Activated T-cell treated with anti-CD3 and anti-CD28 coated beads, Interleukin-2, amount 50 U/mL, for 24 hours (primary cell): ENCODE measurements around the gene RSRC1.
"Not testable (repeated sequence)": the region's sequence is repeated elsewhere in the genome, so short reads cannot be mapped to it uniquely, and the experiment has no call there.

ENCODE experiments used
- DNase-seq: peaks from one replicate; pipeline ENCODE4 v3.0.0-alpha.2; 2020
- H3K27ac Mint-ChIP-seq: 2 replicates; pipeline ENCODE4 v1.8.0; 2020; ENCODE audit warnings: mild to moderate bottlenecking, mixed read lengths
- H3K27me3 Mint-ChIP-seq: 2 replicates; pipeline ENCODE4 v1.8.0; 2020; ENCODE audit warnings: mixed read lengths
- H3K36me3 Mint-ChIP-seq: 2 replicates; pipeline ENCODE4 v1.8.0; 2020; ENCODE audit warnings: low read depth, mixed read lengths
- H3K4me1 Mint-ChIP-seq: 2 replicates; pipeline ENCODE4 v1.8.0; 2020; ENCODE audit warnings: low read depth, mixed read lengths
- H3K4me3 Mint-ChIP-seq: 2 replicates; pipeline ENCODE4 v1.8.0; 2020; ENCODE audit warnings: mild to moderate bottlenecking, moderate library complexity, mixed read lengths
- H3K9me3 Mint-ChIP-seq: 2 replicates; pipeline ENCODE4 v1.8.0; 2020; ENCODE audit warnings: mixed read lengths

Gene RSRC1

GRCh38 chr3:158109804-158110657 is at the start of gene RSRC1:
Gene RSRC1, plus strand, starts transcription at chr3:158110089. Its CDS starts 12,016 bp downstream, at chr3:158122105.
- Mint-ChIP-seq H3K27me3 (peaks cover 43% of the 10 kb centered on the region), H3K9me3 (peaks cover 8% of the 10 kb centered on the region), H3K4me3 (peak within 1 kb of the TSS; percentile 96), H3K27ac (peak within 1 kb of the TSS; percentile 91), H3K36me3 (peaks cover 39% of the 10 kb centered on the region), H3K4me1 (peaks cover 68% of the 10 kb centered on the region)
- DNase-seq: peak; percentile 85

- H3K4me3 Mint-ChIP-seq, H3K27ac Mint-ChIP-seq, DNase-seq, H3K36me3 Mint-ChIP-seq, H3K4me1 Mint-ChIP-seq, H3K9me3 Mint-ChIP-seq: not testable (repeated sequence)
- peaks cover 17% of the 10 kb centered on the region for H3K27me3 Mint-ChIP-seq
Measured at GRCh38 chr3:158065574-158065973, 44.3 kb upstream of the RSRC1 start.

- Mint-ChIP-seq H3K4me1 (no peaks in the 10 kb centered on the region), H3K27ac (no peak overlapping the region), H3K9me3 (no peaks in the 10 kb centered on the region), H3K27me3 (peaks cover 21% of the 10 kb centered on the region), H3K4me3 (no peak overlapping the region), H3K36me3 (no peaks in the 10 kb centered on the region)
- no peak for DNase-seq
Measured at GRCh38 chr3:158072790-158073189, 37.1 kb upstream of the RSRC1 start.

GRCh38 chr3:158074591-158074990 is 35.3 kb upstream of the RSRC1 start:
- H3K4me3 Mint-ChIP-seq: no peak overlapping the region

GRCh38 chr3:158079599-158079998 is 30.3 kb upstream of the RSRC1 start:
- peaks cover 16% of the 10 kb centered on the region for H3K27me3 Mint-ChIP-seq
- no peaks in the 10 kb centered on the region for H3K36me3 Mint-ChIP-seq
- H3K4me1 Mint-ChIP-seq: no peaks in the 10 kb centered on the region
- no peak for DNase-seq
- no peaks in the 10 kb centered on the region for H3K9me3 Mint-ChIP-seq
- no peak overlapping the region for H3K27ac Mint-ChIP-seq
- H3K4me3 Mint-ChIP-seq: no peak overlapping the region

More at GRCh38 chr3:158074591-158074990, 35.3 kb upstream of the RSRC1 start:
- Mint-ChIP-seq H3K36me3 (no peaks in the 10 kb centered on the region), H3K27ac (no peak overlapping the region), H3K27me3 (peaks cover 21% of the 10 kb centered on the region), H3K4me1 (no peaks in the 10 kb centered on the region), H3K9me3 (no peaks in the 10 kb centered on the region)
- no peak for DNase-seq

GRCh38 chr3:158084651-158085050 is 25.2 kb upstream of the RSRC1 start:
- H3K4me3 Mint-ChIP-seq: no peak overlapping the region

GRCh38 chr3:158085358-158085757 is 24.5 kb upstream of the RSRC1 start:
- peaks cover 44% of the 10 kb centered on the region for H3K27me3 Mint-ChIP-seq
- no peaks in the 10 kb centered on the region for H3K36me3 Mint-ChIP-seq
- no peaks in the 10 kb centered on the region for H3K9me3 Mint-ChIP-seq
- no peak overlapping the region for H3K27ac Mint-ChIP-seq
- no peaks in the 10 kb centered on the region for H3K4me1 Mint-ChIP-seq
- H3K4me3 Mint-ChIP-seq: no peak overlapping the region
- no peak for DNase-seq

More at GRCh38 chr3:158084651-158085050, 25.2 kb upstream of the RSRC1 start:
- no peaks in the 10 kb centered on the region for H3K4me1 Mint-ChIP-seq
- H3K27me3 Mint-ChIP-seq: peaks cover 37% of the 10 kb centered on the region
- H3K36me3 Mint-ChIP-seq: no peaks in the 10 kb centered on the region
- no peak for DNase-seq
- no peak overlapping the region for H3K27ac Mint-ChIP-seq
- no peaks in the 10 kb centered on the region for H3K9me3 Mint-ChIP-seq

GRCh38 chr3:158085931-158086330 is 24.0 kb upstream of the RSRC1 start:
- no peak for DNase-seq
- Mint-ChIP-seq H3K9me3 (no peaks in the 10 kb centered on the region), H3K4me1 (no peaks in the 10 kb centered on the region), H3K36me3 (no peaks in the 10 kb centered on the region), H3K27ac (no peak overlapping the region), H3K27me3 (peaks cover 49% of the 10 kb centered on the region), H3K4me3 (no peak overlapping the region)

GRCh38 chr3:158086361-158086760 is 23.5 kb upstream of the RSRC1 start:
- H3K27ac Mint-ChIP-seq: no peak overlapping the region
- peaks cover 46% of the 10 kb centered on the region for H3K27me3 Mint-ChIP-seq
- H3K4me1 Mint-ChIP-seq: no peaks in the 10 kb centered on the region
- no peaks in the 10 kb centered on the region for H3K9me3 Mint-ChIP-seq
- no peak overlapping the region for H3K4me3 Mint-ChIP-seq
- DNase-seq: no peak
- H3K36me3 Mint-ChIP-seq: no peaks in the 10 kb centered on the region

GRCh38 chr3:158086776-158087175 is 23.1 kb upstream of the RSRC1 start:
- no peaks in the 10 kb centered on the region for H3K36me3 Mint-ChIP-seq
- DNase-seq: no peak
- no peaks in the 10 kb centered on the region for H3K4me1 Mint-ChIP-seq
- no peak overlapping the region for H3K4me3 Mint-ChIP-seq
- H3K27ac Mint-ChIP-seq: no peak overlapping the region
- H3K9me3 Mint-ChIP-seq: no peaks in the 10 kb centered on the region
- H3K27me3 Mint-ChIP-seq: peaks cover 50% of the 10 kb centered on the region

GRCh38 chr3:158091531-158091930 is 18.4 kb upstream of the RSRC1 start:
- no peak for DNase-seq
- H3K27me3 Mint-ChIP-seq: peaks cover 84% of the 10 kb centered on the region
- no peak overlapping the region for H3K27ac Mint-ChIP-seq
- peaks cover 6% of the 10 kb centered on the region for H3K9me3 Mint-ChIP-seq
- H3K36me3 Mint-ChIP-seq: no peaks in the 10 kb centered on the region
- H3K4me1 Mint-ChIP-seq: peaks cover 6% of the 10 kb centered on the region
- H3K4me3 Mint-ChIP-seq: no peak overlapping the region

- Mint-ChIP-seq H3K4me3 (no peak overlapping the region), H3K27ac (no peak overlapping the region), H3K9me3 (peaks cover 6% of the 10 kb centered on the region), H3K4me1 (peaks cover 18% of the 10 kb centered on the region), H3K27me3 (peaks cover 89% of the 10 kb centered on the region), H3K36me3 (peaks cover 4% of the 10 kb centered on the region)
- DNase-seq: no peak
Measured at GRCh38 chr3:158093526-158093925, 16.4 kb upstream of the RSRC1 start.

GRCh38 chr3:158094235-158095110 is 15.4 kb upstream of the RSRC1 start:
- peaks cover 6% of the 10 kb centered on the region for H3K9me3 Mint-ChIP-seq
- no peak overlapping the region for H3K27ac Mint-ChIP-seq
- no peak for DNase-seq
- H3K4me1 Mint-ChIP-seq: peaks cover 18% of the 10 kb centered on the region
- H3K27me3 Mint-ChIP-seq: peaks cover 93% of the 10 kb centered on the region
- peaks cover 4% of the 10 kb centered on the region for H3K36me3 Mint-ChIP-seq
- H3K4me3 Mint-ChIP-seq: no peak overlapping the region

- Mint-ChIP-seq H3K4me3 (no peak overlapping the region), H3K9me3 (peaks cover 6% of the 10 kb centered on the region), H3K27me3 (peaks cover 93% of the 10 kb centered on the region), H3K36me3 (peaks cover 4% of the 10 kb centered on the region), H3K27ac (no peak overlapping the region), H3K4me1 (peaks cover 18% of the 10 kb centered on the region)
- no peak for DNase-seq
Measured at GRCh38 chr3:158095111-158095813, 14.6 kb upstream of the RSRC1 start.
